GM18868 (cell line): ENCODE measurements around the gene ARV1.
"Not testable (repeated sequence)": the region's sequence is repeated elsewhere in the genome, so short reads cannot be mapped to it uniquely, and the experiment has no call there.

Experiments
- ATAC-seq: cut with Tn5 transposase; IDR thresholded peaks from one replicate; pipeline ENCODE4 v1.9.1; 2021; ENCODE audit warnings: mild to moderate bottlenecking, moderate library complexity; ENCODE audit not compliant: unreplicated experiment

The ARV1 gene

DNA sequence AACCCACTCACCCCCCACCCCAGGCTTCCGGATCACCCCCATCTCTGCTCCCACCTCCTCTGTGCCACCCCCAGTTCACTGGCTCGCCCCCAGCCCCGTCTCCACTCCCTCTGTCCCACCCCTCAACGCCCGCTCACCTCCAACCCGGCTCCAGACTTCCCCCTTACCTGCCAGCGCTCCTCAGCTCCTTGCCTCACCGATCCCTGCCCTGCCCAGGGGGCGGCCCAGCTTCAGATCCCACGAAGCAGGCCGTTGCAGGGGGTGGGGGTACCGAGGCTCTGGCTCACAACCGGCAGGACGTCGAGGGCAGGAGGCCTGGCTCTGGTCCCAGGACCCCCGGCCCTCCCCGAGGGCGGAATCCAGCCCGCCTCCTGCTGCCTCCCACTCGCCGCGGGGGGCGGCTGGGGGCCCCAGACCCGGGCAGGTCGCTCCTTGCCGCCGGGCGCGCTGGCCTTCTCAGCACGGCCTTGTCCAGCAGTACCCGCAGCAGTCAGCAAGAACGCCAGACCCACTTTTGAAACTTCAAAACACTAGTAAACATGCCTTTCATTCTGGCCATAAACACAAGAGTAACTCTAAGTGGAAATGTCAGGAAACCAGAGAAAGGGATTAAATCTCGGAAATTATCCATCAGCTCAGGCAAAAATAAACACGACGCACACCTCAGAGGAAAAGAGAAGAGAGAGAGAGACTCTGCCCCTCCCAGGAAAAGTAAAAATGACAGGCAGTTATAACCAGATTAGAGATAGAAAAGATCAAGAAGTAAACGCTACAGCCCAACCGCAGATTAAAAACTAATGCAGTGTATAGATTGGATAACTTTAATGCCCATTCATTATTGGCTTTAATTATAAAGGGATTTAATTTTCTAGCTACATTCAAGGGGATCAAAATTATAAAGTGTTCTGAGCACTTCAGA is 62.2 kb downstream of the ARV1 start:
- no peak for ATAC-seq

DNA sequence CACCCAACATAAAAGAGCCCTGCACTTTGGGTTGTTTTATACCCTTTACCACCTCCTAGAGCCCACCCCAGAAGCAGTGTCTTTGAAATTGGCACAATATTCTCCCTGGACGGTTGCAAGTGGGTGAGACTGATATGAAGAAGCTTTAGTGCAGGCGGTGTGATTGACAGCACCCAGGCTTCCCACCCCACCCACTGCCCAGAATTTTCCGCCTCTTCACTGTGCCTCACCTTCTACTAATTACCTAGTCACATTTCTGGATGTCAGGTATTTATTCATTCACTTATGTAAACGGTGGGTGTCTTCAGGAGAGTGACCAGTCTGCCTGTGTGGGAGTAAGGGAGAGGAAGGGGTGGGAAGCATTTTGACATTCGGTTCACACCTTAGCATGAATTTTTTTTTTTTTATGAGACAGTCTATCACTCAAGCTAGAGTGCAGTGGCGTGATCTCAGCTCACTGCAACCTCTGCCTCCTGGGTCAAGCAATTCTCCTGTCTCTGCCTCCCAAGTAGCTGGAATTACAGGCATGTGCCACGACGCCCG is 62.9 kb downstream of the ARV1 start:
- ATAC-seq: no peak

DNA sequence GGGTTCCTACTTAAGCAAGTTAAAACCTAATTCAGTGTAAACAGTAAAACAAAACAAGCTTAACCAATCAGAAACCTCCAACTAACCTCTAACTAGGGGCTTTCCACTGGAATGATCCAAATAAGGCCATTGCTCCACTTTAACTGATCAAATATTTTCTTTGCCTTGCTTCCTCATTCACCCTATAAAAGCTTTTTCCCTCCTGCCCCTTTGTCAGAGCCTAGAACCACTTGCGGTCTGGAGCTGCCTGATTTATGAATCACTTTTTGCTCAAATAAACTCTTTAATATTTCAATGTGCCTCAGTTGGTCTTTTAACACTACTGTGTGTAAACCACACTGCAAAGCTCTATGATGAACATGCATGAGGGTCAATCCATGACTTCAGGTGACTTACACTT is 65.7 kb downstream of the ARV1 start:
- no peak for ATAC-seq

DNA sequence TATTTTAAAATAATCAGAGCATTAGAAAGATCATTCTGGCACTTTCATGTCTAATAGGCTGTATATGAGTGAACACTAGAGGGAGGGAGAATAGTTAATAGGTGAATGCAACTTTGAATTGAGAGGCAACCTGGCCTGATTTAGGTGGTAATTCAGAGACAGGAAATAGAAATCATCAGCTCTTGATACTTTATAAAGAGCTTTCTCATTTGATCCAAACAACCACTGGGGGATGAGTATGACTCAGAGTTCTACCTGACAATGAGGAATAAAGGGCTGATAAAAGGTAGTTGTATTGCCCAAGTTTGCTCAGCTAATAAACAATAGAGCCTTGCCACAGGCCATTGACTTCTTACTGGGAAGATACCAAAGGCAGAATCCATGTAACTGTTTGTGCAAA is 66.4 kb downstream of the ARV1 start:
- no peak for ATAC-seq

- not testable (repeated sequence) for ATAC-seq
These were observed 67.2 kb downstream of the ARV1 start for GRCh38 chr1:231045921-231046729.

GRCh38 chr1:231046730-231047395 is 68.0 kb downstream of the ARV1 start:
- ATAC-seq: no peak

DNA sequence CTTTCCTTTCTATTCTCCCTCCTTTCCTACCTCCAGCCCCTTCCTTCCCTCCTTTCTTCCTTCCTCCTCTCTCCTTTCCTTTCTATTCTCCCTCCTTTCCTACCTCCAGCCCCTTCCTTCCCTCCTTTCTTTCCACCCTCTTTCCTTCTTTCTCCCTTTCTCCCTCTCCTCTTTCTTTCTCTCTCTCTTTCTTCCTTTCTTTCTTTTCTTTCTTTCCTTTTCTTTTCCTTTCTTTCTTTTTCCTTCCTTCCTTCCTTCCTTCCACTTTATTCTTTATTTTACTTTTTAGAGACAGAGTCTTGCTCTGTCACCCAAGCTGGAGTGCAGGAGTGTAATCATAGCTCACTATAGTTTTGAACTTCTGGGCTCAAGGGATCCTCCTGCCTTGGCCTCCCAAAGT is 68.6 kb downstream of the ARV1 start:
- ATAC-seq: not testable (repeated sequence)

GRCh38 chr1:231048419-231048818 is 69.5 kb downstream of the ARV1 start:
- ATAC-seq: not testable (repeated sequence)

GRCh38 chr1:231049121-231049979 is 70.5 kb downstream of the ARV1 start:
- no peak for ATAC-seq
